Suprapubic skin (tissue), 4 donors: Measurements from ENCODE around the gene ITGA5.

Experiments
- EP300 ChIP-seq: sonication (generic); formaldehyde crosslinking; IDR thresholded peaks from one replicate; pipeline ENCODE4 v1.6.1; 2017; ENCODE audit warnings: antibody characterized with exemption
- POLR2A ChIP-seq, 2 donors: fragments of 450-650 bp; IDR thresholded peaks; one replicate each; pipeline ENCODE4 v1.6.1; 2017; ENCODE audit warnings: antibody characterized with exemption in 2 of 2, mild to moderate bottlenecking in 2 of 2, moderate library complexity in 2 of 2
- POLR2AphosphoS5 ChIP-seq, 3 donors: sonication (generic); formaldehyde crosslinking; IDR thresholded peaks; one replicate each; pipeline ENCODE4 v1.6.1; 2017; ENCODE audit warnings: antibody characterized with exemption in 3 of 3
- TF ChIP-seq, protein P1 (sequence below), 2 donors: fragments of 200-600 bp in 1 of 2; fragments of 450-650 bp in 1 of 2; sonication (generic) in 1 of 2; IDR thresholded peaks; one replicate each; pipeline ENCODE4 v1.5.1; 2016 to 2019; ENCODE audit warnings: antibody characterized with exemption in 2 of 2, mild to moderate bottlenecking in 1 of 2, moderate library complexity in 1 of 2

DNA sequence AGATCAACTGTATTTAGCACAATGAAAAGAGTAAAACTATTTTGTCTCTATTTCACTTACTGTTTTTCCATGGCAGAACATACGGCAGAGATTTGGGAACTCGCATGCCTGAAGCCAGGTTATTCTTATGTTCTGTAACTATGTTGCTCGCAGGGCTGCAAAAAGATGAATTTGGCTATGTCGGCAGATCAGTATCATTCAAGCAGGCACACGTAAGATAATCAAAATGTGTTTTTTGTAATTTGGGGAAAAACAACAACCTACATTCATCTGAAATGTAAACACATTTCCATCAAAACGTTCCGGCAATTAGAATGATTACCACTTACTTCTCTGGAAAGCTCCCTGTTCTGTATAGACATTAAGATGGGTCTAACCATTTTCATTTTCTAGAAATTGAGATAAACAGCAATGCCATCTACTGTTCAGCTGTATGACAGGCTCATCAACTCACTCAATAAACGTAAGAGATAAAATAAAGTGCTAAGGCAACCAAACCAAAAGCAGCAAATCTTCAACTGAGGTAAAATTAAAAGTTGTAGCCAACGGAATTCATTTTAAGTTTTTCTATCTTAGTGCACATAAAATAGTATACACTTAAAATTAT is 41.4 kb upstream of the ITGA5 start:
- TF ChIP-seq POLR2A (IDR thresholded peaks at IDR 0.05), result no peak
- TF ChIP-seq, protein P1, sequence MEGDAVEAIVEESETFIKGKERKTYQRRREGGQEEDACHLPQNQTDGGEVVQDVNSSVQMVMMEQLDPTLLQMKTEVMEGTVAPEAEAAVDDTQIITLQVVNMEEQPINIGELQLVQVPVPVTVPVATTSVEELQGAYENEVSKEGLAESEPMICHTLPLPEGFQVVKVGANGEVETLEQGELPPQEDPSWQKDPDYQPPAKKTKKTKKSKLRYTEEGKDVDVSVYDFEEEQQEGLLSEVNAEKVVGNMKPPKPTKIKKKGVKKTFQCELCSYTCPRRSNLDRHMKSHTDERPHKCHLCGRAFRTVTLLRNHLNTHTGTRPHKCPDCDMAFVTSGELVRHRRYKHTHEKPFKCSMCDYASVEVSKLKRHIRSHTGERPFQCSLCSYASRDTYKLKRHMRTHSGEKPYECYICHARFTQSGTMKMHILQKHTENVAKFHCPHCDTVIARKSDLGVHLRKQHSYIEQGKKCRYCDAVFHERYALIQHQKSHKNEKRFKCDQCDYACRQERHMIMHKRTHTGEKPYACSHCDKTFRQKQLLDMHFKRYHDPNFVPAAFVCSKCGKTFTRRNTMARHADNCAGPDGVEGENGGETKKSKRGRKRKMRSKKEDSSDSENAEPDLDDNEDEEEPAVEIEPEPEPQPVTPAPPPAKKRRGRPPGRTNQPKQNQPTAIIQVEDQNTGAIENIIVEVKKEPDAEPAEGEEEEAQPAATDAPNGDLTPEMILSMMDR (IDR thresholded peaks at IDR 0.05), result no peak
- TF ChIP-seq POLR2AphosphoS5 (IDR thresholded peaks at IDR 0.05), result no peak
- no peak for TF ChIP-seq EP300
